Measurements from ENCODE around the gene DCTN2. TPM values are rescaled to one million over a fixed set of nuclear protein-coding genes. Genes with fewer than 3 reads are reported as not detected.
"Not testable (repeated sequence)": the region's sequence is repeated elsewhere in the genome, so short reads cannot be mapped to it uniquely, and the experiment has no call there.

Gene DCTN2
- total RNA-seq, 2 experiments from 2014 or later = 39.6 TPM

DNA sequence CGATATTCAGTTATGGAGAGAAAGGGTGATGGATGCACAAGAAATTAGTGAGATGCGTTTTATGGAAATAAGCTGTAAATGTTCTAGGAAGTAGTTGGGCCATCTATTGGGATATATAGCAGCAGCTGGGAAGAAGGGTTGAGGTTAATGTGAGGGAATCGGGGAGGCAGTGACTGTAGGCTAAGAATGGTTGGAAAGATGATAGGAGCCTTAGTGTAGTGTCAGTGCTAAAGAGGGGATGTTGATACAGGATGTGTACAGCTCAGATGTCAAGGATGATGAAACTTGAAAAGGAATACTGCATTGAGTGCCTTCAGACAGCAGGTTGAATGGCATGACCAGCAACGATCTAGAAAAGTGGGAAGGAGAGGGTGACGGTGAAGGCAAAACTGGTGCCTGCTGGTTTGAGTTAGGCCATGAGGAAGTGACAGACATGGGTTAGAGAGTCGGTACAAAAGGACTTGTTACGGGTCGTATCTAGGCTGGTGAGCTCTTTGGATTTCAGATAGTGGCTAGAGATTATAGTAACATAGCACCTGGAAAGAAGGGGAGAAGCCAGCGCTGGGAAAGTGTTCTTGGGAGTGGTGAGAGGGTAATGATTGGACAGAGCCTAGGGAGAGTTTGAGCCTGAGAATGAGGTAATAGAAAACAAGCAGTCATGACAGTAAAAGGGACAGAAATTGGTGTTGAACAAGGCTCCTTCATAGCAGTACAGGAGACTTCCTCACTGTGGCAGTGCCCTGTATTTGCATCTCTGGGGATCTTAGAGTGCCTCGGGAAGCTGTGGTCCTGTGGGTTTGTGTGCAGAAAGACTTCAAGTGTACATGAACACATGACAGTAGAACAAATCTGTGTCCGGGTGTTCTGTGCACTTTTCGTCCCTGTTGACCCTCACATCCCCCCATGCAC lies 49.5 kb downstream of the DCTN2 start:
- ChIA-PET CTCF (interaction anchor here (0.9 kb wide), 1 partner anchor 38 kb away, joined by 3 read pairs; the partner anchor contains the start of gene GLI1), POLR2A (interaction anchor here (0.7 kb wide), 2 partner anchors 20 to 94 kb away, joined by 3 read pairs; partner anchors contain the start of gene PIP4K2C)
- peaks cover 55% of the 10 kb centered on the region for H3K36me3 ChIP-seq (ENCODE audit: insufficient read depth, low read length)
- DNase-seq (no peak), ATAC-seq (ENCODE audit: poor library complexity) (no peak)
- H3K4me3 Mint-ChIP-seq = no peak overlapping the region
- no peaks in the 10 kb centered on the region for H3K9me3 ChIP-seq (ENCODE audit: control insufficient read depth in 1 of 2, insufficient read depth in 1 of 2, low read length in 2 of 2)
- H3K4me1 Mint-ChIP-seq (ENCODE audit: low read depth) = peaks cover 14% of the 10 kb centered on the region
- intact Hi-C loops (cut with DNase I, micrococcal nuclease) = no loop called here
- H3K4me3 ChIP-seq (ENCODE audit: low read length) = no peak overlapping the region
- no peaks in the 10 kb centered on the region for H3K9me3 Mint-ChIP-seq
- no peak overlapping the region for H3K27ac ChIP-seq (ENCODE audit: low read depth in 1 of 2, low read length in 2 of 2)
- TF ChIP-seq, protein P1, sequence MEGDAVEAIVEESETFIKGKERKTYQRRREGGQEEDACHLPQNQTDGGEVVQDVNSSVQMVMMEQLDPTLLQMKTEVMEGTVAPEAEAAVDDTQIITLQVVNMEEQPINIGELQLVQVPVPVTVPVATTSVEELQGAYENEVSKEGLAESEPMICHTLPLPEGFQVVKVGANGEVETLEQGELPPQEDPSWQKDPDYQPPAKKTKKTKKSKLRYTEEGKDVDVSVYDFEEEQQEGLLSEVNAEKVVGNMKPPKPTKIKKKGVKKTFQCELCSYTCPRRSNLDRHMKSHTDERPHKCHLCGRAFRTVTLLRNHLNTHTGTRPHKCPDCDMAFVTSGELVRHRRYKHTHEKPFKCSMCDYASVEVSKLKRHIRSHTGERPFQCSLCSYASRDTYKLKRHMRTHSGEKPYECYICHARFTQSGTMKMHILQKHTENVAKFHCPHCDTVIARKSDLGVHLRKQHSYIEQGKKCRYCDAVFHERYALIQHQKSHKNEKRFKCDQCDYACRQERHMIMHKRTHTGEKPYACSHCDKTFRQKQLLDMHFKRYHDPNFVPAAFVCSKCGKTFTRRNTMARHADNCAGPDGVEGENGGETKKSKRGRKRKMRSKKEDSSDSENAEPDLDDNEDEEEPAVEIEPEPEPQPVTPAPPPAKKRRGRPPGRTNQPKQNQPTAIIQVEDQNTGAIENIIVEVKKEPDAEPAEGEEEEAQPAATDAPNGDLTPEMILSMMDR (IDR thresholded peaks at IDR 0.05) = no peak
- H3K27me3 Mint-ChIP-seq = no peaks in the 10 kb centered on the region
- H3K27ac Mint-ChIP-seq = peak overlapping the region; percentile 2
- H3K36me3 Mint-ChIP-seq (ENCODE audit: low read depth) = peaks cover 73% of the 10 kb centered on the region
- H3K4me1 ChIP-seq (ENCODE audit: insufficient read depth, low read length) = no peaks in the 10 kb centered on the region
- no peaks in the 10 kb centered on the region for H3K27me3 ChIP-seq (ENCODE audit: control insufficient read depth in 1 of 2, insufficient read depth in 2 of 2, low read length in 2 of 2)

DNA sequence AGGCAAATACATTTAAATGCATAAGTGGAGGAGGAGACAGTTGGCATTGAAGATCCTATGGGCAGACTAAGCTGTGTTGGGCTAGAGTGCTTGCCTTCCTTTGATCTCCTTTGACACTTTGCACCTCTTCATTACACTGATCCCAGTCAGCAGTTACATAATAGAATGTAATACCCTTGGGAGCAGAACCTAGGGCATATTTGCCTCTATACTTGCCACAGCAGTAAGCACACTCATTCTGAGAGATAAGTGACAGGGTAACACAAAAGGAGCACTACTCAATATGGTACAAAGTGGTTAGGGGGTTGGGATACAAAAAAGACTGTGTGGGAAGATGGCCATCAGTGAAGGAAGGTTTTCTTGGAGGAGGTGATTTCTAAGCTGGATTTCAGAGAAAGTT lies 50.2 kb downstream of the DCTN2 start:
- Histone ChIP-seq H3K4me3 (ENCODE audit: low read length) (no peak overlapping the region), H3K4me1 (ENCODE audit: insufficient read depth, low read length) (no peaks in the 10 kb centered on the region), H3K9me3 (ENCODE audit: control insufficient read depth in 1 of 2, insufficient read depth in 1 of 2, low read length in 2 of 2) (no peaks in the 10 kb centered on the region), H3K27me3 (ENCODE audit: control insufficient read depth in 1 of 2, insufficient read depth in 2 of 2, low read length in 2 of 2) (no peaks in the 10 kb centered on the region), H3K27ac (ENCODE audit: low read depth in 1 of 2, low read length in 2 of 2) (no peak overlapping the region), H3K36me3 (ENCODE audit: insufficient read depth, low read length) (peaks cover 51% of the 10 kb centered on the region)
- H3K4me3 Mint-ChIP-seq = no peak overlapping the region
- ATAC-seq (ENCODE audit: poor library complexity) (no peak), DNase-seq (no peak)
- peaks cover 14% of the 10 kb centered on the region for H3K4me1 Mint-ChIP-seq (ENCODE audit: low read depth)
- H3K9me3 Mint-ChIP-seq = no peaks in the 10 kb centered on the region
- POLR2A ChIA-PET = interaction anchor here (0.7 kb wide), 2 partner anchors 20 to 94 kb away, joined by 3 read pairs; partner anchors contain the start of gene PIP4K2C
- H3K36me3 Mint-ChIP-seq (ENCODE audit: low read depth) = peaks cover 74% of the 10 kb centered on the region
- TF ChIP-seq, protein P1 (IDR thresholded peaks at IDR 0.05) = no peak
- intact Hi-C loops (cut with DNase I, micrococcal nuclease) = no loop called here
- H3K27me3 Mint-ChIP-seq = no peaks in the 10 kb centered on the region
- H3K27ac Mint-ChIP-seq = no peak overlapping the region
- CTCF ChIA-PET = interaction anchor here (0.9 kb wide), 1 partner anchor 37 kb away, joined by 3 read pairs; the partner anchor contains the start of gene GLI1

DNA sequence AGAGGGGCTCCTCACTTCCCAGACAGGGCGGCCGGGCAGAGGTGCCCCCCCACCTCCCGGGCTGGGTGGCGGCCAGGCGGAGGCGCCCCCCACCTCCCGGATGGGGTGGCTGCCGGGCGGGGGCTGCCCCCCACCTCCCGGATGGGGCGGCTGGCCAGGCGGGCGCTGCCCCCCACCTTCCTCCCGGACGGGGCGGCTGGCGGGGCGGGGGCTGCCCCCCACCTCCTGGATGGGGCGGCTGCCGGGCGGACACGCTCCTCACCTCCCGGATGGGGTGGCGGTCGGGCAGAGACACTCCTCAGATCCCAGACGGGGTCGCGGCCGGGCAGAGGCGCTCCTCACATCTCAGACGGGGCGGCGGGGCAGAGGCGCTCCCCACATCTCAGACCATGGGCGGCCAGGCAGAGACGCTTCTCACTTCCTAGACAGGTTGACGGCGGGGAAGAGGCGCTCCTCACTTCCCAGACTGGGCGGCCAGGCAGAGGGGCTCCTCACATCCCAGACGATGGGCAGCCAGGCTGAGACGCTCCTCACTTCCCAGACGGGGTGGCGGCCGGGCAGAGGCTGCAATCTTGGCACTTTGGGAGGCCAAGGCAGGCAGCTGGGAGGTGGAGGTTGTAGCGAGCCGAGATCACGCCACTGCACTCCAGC lies 51.8 kb downstream of the DCTN2 start:
- H3K4me3 Mint-ChIP-seq; ATAC-seq (ENCODE audit: poor library complexity); POLR2A ChIA-PET: not testable (repeated sequence)

More for the DNA sequence above, 51.8 kb downstream of the DCTN2 start:
- H3K27ac ChIP-seq (ENCODE audit: low read depth in 1 of 2, low read length in 2 of 2); H3K27me3 ChIP-seq (ENCODE audit: control insufficient read depth in 1 of 2, insufficient read depth in 2 of 2, low read length in 2 of 2); CTCF ChIA-PET; H3K27ac Mint-ChIP-seq; DNase-seq; H3K4me1 ChIP-seq (ENCODE audit: insufficient read depth, low read length); H3K4me3 ChIP-seq (ENCODE audit: low read length); H3K9me3 Mint-ChIP-seq; H3K27me3 Mint-ChIP-seq; H3K9me3 ChIP-seq (ENCODE audit: control insufficient read depth in 1 of 2, insufficient read depth in 1 of 2, low read length in 2 of 2); intact Hi-C loops (cut with DNase I, micrococcal nuclease): not testable (repeated sequence)
- peaks cover 76% of the 10 kb centered on the region for H3K36me3 Mint-ChIP-seq (ENCODE audit: low read depth)
- peaks cover 18% of the 10 kb centered on the region for H3K4me1 Mint-ChIP-seq (ENCODE audit: low read depth)
- peaks cover 53% of the 10 kb centered on the region for H3K36me3 ChIP-seq (ENCODE audit: insufficient read depth, low read length)
